HepG2 (cell line): ENCODE measurements around the gene METTL15. TPM values are rescaled to one million over a fixed set of nuclear protein-coding genes. Genes with fewer than 3 reads are reported as not detected.

ENCODE experiments used
- CEBPG ChIP-seq: IDR thresholded peaks from 2 replicates; pipeline ENCODE4 v1.6.1; 2016
- KDM2A ChIP-seq: sonication (generic); formaldehyde crosslinking; IDR thresholded peaks from 2 replicates; pipeline ENCODE4 v1.4.0; 2020; ENCODE audit warnings: low read depth, missing genetic modification reagents, borderline replicate concordance
- PBX2 ChIP-seq: IDR thresholded peaks from 2 replicates; pipeline ENCODE4 v1.6.1; 2016; ENCODE audit warnings: control low read depth
- PHF8 ChIP-seq: sonication (generic); formaldehyde crosslinking; IDR thresholded peaks from 2 replicates; pipeline ENCODE4 v1.5.0; 2020; ENCODE audit warnings: missing genetic modification reagents
- RORA ChIP-seq: sonication (generic); formaldehyde crosslinking; IDR thresholded peaks from 2 replicates; pipeline ENCODE4 v1.5.0; 2020; ENCODE audit warnings: mild to moderate bottlenecking, missing genetic modification reagents, moderate library complexity
- SMAD1 ChIP-seq: sonication (generic); formaldehyde crosslinking; IDR thresholded peaks from 2 replicates; pipeline ENCODE4 v1.4.0; 2020; ENCODE audit warnings: missing genetic modification reagents, low read depth, mild to moderate bottlenecking, borderline replicate concordance
- SNAPC5 ChIP-seq: sonication (generic); formaldehyde crosslinking; IDR thresholded peaks from 2 replicates; pipeline ENCODE4 v1.8.1; 2023; ENCODE audit warnings: mild to moderate bottlenecking, missing genetic modification reagents, borderline replicate concordance
- ZBTB8A ChIP-seq: sonication (generic); formaldehyde crosslinking; IDR thresholded peaks from 2 replicates; pipeline ENCODE4 v1.4.0; 2020; ENCODE audit warnings: mild to moderate bottlenecking, low read depth, missing genetic modification reagents, borderline replicate concordance
- ZFP82 ChIP-seq: sonication (generic); formaldehyde crosslinking; IDR thresholded peaks from 2 replicates; pipeline ENCODE4 v1.5.1; 2020; ENCODE audit warnings: mild to moderate bottlenecking, missing genetic modification reagents, borderline replicate concordance
- ZNF326 ChIP-seq: sonication (generic); formaldehyde crosslinking; IDR thresholded peaks from 2 replicates; pipeline ENCODE4 v1.4.0; 2020; ENCODE audit warnings: missing genetic modification reagents, borderline replicate concordance
- ZNF451 ChIP-seq: sonication (generic); formaldehyde crosslinking; IDR thresholded peaks from 2 replicates; pipeline ENCODE4 v1.5.0; 2020; ENCODE audit warnings: mild to moderate bottlenecking, missing genetic modification reagents
- ZNF614 ChIP-seq: IDR thresholded peaks from 2 replicates; pipeline ENCODE4 v1.6.1; 2018; ENCODE audit warnings: missing biosample characterization, missing genetic modification reagents, inconsistent platforms, borderline replicate concordance
- polyA plus RNA-seq, 8 experiments: library from polyadenylated mRNA; depleted of rRNA in 3 of 8; stranded (reverse) in 7 of 8; unstranded in 1 of 8; fragments of >200 nt; fragmentation: Illumina TruSeq in 4 of 8; extraction: Trizol in 4 of 8; gene quantifications; 2 replicates each; pipeline versions ENCODE4 v1.2.1 to v1.2.3, GENCODE V29; 2011 to 2016; ENCODE audit warnings: low read depth in 4 of 8, missing spikeins in 1 of 8, mixed read lengths in 1 of 8; ENCODE audit not compliant: insufficient read depth in 1 of 8
- total RNA-seq, 5 experiments: library from RNA; depleted of rRNA; stranded (reverse); fragments of >200 nt; fragmentation: Illumina TruSeq; extraction: Trizol; gene quantifications; 2 replicates each; pipeline ENCODE4 v1.2.3, GENCODE V29; 2016; ENCODE audit warnings: low read depth in 1 of 5
- TF ChIP-seq, protein P1 (sequence below): sonication (generic); formaldehyde crosslinking; IDR thresholded peaks from 2 replicates; pipeline ENCODE4 v1.9.0; 2021; ENCODE audit warnings: mild to moderate bottlenecking, missing genetic modification reagents
- TF ChIP-seq, protein P2 (sequence below): sonication (generic); formaldehyde crosslinking; conservative IDR thresholded peaks from 2 replicates; pipeline ENCODE4 v1.4.0; 2020; ENCODE audit warnings: missing genetic modification reagents

Gene METTL15
- total and polyA plus RNA-seq, 2 of the 13 experiments (the other 11 are each of a cell fraction or from before 2014, with no cell fraction given), result 6.5 to 14.0 TPM

- TF ChIP-seq, protein P1, sequence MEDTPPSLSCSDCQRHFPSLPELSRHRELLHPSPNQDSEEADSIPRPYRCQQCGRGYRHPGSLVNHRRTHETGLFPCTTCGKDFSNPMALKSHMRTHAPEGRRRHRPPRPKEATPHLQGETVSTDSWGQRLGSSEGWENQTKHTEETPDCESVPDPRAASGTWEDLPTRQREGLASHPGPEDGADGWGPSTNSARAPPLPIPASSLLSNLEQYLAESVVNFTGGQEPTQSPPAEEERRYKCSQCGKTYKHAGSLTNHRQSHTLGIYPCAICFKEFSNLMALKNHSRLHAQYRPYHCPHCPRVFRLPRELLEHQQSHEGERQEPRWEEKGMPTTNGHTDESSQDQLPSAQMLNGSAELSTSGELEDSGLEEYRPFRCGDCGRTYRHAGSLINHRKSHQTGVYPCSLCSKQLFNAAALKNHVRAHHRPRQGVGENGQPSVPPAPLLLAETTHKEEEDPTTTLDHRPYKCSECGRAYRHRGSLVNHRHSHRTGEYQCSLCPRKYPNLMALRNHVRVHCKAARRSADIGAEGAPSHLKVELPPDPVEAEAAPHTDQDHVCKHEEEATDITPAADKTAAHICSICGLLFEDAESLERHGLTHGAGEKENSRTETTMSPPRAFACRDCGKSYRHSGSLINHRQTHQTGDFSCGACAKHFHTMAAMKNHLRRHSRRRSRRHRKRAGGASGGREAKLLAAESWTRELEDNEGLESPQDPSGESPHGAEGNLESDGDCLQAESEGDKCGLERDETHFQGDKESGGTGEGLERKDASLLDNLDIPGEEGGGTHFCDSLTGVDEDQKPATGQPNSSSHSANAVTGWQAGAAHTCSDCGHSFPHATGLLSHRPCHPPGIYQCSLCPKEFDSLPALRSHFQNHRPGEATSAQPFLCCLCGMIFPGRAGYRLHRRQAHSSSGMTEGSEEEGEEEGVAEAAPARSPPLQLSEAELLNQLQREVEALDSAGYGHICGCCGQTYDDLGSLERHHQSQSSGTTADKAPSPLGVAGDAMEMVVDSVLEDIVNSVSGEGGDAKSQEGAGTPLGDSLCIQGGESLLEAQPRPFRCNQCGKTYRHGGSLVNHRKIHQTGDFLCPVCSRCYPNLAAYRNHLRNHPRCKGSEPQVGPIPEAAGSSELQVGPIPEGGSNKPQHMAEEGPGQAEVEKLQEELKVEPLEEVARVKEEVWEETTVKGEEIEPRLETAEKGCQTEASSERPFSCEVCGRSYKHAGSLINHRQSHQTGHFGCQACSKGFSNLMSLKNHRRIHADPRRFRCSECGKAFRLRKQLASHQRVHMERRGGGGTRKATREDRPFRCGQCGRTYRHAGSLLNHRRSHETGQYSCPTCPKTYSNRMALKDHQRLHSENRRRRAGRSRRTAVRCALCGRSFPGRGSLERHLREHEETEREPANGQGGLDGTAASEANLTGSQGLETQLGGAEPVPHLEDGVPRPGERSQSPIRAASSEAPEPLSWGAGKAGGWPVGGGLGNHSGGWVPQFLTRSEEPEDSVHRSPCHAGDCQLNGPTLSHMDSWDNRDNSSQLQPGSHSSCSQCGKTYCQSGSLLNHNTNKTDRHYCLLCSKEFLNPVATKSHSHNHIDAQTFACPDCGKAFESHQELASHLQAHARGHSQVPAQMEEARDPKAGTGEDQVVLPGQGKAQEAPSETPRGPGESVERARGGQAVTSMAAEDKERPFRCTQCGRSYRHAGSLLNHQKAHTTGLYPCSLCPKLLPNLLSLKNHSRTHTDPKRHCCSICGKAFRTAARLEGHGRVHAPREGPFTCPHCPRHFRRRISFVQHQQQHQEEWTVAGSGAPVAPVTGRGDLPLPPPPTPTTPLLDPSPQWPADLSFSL (CRISPR knock-in tag), result no peak
- TF ChIP-seq RORA (CRISPR knock-in tag) (no peak), ZNF326 (CRISPR knock-in tag) (no peak), ZBTB8A (no peak), KDM2A (peak; percentile 74; the same call in 1 of the 2 replicates), PBX2 (no peak), PHF8 (peak; percentile 86), CEBPG (CRISPR knock-in tag) (peak; percentile 48), ZNF614 (peak; percentile 70; the same call in 1 of the 2 replicates), SNAPC5 (CRISPR knock-in tag) (no peak), ZNF451 (no peak), ZFP82 (CRISPR knock-in tag) (no peak), SMAD1 (peak; percentile 66; the same call in 1 of the 2 replicates)
- TF ChIP-seq, protein P2, sequence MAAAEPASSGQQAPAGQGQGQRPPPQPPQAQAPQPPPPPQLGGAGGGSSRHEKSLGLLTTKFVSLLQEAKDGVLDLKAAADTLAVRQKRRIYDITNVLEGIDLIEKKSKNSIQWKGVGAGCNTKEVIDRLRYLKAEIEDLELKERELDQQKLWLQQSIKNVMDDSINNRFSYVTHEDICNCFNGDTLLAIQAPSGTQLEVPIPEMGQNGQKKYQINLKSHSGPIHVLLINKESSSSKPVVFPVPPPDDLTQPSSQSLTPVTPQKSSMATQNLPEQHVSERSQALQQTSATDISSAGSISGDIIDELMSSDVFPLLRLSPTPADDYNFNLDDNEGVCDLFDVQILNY (CRISPR knock-in tag), result peak; percentile 98
Observed at GRCh38 chr11:28107750-28108618, at the start of gene METTL15, which contains the start of gene KIF18A (continued).
